Measurements from ENCODE around the gene GNB1L.

DNA sequence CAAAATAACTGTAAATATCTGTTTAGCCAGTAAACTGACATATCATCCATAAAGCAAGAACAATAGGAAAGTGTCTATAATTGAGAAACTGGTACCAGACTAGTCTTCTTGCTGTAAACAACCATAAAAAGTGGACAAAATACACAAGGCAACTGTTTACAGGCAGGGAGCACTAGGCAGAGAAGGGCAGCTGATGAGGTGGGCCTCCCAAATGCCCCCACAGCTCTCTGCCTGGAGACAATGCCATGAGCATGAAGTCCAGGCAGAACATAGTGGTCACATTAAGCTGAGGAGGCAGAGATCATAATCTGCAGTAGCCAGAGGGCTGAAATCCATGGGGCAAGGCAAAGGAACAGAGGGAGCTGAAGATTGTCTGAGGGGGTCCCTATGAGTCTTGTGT is 63.4 kb downstream of the GNB1L start:
- TF ChIP-seq POLR2A (conservative IDR thresholded peaks at IDR 0.05) (no peak), RBM34 (IDR thresholded peaks at IDR 0.05; ENCODE audit: borderline replicate concordance, insufficient read depth, low read length) (no peak), ADNP (tag; IDR thresholded peaks at IDR 0.05) (no peak), ZNF561 (CRISPR knock-in tag; conservative IDR thresholded peaks at IDR 0.05) (no peak), SMARCB1 (IDR thresholded peaks at IDR 0.05; ENCODE audit: insufficient read length, low read depth) (no peak), RCOR1 (IDR thresholded peaks at IDR 0.05; ENCODE audit: borderline replicate concordance in 1 of 2, low read depth in 2 of 2, low read length in 2 of 2) (no peak), STAG1 (CRISPR knock-in tag; IDR thresholded peaks at IDR 0.05; ENCODE audit: borderline replicate concordance) (no peak)
- TF ChIP-seq, protein P1, sequence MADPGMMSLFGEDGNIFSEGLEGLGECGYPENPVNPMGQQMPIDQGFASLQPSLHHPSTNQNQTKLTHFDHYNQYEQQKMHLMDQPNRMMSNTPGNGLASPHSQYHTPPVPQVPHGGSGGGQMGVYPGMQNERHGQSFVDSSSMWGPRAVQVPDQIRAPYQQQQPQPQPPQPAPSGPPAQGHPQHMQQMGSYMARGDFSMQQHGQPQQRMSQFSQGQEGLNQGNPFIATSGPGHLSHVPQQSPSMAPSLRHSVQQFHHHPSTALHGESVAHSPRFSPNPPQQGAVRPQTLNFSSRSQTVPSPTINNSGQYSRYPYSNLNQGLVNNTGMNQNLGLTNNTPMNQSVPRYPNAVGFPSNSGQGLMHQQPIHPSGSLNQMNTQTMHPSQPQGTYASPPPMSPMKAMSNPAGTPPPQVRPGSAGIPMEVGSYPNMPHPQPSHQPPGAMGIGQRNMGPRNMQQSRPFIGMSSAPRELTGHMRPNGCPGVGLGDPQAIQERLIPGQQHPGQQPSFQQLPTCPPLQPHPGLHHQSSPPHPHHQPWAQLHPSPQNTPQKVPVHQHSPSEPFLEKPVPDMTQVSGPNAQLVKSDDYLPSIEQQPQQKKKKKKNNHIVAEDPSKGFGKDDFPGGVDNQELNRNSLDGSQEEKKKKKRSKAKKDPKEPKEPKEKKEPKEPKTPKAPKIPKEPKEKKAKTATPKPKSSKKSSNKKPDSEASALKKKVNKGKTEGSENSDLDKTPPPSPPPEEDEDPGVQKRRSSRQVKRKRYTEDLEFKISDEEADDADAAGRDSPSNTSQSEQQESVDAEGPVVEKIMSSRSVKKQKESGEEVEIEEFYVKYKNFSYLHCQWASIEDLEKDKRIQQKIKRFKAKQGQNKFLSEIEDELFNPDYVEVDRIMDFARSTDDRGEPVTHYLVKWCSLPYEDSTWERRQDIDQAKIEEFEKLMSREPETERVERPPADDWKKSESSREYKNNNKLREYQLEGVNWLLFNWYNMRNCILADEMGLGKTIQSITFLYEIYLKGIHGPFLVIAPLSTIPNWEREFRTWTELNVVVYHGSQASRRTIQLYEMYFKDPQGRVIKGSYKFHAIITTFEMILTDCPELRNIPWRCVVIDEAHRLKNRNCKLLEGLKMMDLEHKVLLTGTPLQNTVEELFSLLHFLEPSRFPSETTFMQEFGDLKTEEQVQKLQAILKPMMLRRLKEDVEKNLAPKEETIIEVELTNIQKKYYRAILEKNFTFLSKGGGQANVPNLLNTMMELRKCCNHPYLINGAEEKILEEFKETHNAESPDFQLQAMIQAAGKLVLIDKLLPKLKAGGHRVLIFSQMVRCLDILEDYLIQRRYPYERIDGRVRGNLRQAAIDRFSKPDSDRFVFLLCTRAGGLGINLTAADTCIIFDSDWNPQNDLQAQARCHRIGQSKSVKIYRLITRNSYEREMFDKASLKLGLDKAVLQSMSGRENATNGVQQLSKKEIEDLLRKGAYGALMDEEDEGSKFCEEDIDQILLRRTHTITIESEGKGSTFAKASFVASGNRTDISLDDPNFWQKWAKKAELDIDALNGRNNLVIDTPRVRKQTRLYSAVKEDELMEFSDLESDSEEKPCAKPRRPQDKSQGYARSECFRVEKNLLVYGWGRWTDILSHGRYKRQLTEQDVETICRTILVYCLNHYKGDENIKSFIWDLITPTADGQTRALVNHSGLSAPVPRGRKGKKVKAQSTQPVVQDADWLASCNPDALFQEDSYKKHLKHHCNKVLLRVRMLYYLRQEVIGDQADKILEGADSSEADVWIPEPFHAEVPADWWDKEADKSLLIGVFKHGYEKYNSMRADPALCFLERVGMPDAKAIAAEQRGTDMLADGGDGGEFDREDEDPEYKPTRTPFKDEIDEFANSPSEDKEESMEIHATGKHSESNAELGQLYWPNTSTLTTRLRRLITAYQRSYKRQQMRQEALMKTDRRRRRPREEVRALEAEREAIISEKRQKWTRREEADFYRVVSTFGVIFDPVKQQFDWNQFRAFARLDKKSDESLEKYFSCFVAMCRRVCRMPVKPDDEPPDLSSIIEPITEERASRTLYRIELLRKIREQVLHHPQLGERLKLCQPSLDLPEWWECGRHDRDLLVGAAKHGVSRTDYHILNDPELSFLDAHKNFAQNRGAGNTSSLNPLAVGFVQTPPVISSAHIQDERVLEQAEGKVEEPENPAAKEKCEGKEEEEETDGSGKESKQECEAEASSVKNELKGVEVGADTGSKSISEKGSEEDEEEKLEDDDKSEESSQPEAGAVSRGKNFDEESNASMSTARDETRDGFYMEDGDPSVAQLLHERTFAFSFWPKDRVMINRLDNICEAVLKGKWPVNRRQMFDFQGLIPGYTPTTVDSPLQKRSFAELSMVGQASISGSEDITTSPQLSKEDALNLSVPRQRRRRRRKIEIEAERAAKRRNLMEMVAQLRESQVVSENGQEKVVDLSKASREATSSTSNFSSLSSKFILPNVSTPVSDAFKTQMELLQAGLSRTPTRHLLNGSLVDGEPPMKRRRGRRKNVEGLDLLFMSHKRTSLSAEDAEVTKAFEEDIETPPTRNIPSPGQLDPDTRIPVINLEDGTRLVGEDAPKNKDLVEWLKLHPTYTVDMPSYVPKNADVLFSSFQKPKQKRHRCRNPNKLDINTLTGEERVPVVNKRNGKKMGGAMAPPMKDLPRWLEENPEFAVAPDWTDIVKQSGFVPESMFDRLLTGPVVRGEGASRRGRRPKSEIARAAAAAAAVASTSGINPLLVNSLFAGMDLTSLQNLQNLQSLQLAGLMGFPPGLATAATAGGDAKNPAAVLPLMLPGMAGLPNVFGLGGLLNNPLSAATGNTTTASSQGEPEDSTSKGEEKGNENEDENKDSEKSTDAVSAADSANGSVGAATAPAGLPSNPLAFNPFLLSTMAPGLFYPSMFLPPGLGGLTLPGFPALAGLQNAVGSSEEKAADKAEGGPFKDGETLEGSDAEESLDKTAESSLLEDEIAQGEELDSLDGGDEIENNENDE (IDR thresholded peaks at IDR 0.05; ENCODE audit: low read depth, low read length) = no peak
- TF ChIP-seq, protein P2, sequence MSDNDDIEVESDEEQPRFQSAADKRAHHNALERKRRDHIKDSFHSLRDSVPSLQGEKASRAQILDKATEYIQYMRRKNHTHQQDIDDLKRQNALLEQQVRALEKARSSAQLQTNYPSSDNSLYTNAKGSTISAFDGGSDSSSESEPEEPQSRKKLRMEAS (CRISPR knock-in tag; IDR thresholded peaks at IDR 0.05) = no peak
